ENCODE measurements around the gene ZFP36L1. TPM values are rescaled to one million over a fixed set of nuclear protein-coding genes. Genes with fewer than 3 reads are reported as not detected.

Gene ZFP36L1
- total and polyA plus RNA-seq, 2 of the 13 experiments (the other 11 are each of a cell fraction or from before 2014, with no cell fraction given): 7.4 to 10.2 TPM

DNA sequence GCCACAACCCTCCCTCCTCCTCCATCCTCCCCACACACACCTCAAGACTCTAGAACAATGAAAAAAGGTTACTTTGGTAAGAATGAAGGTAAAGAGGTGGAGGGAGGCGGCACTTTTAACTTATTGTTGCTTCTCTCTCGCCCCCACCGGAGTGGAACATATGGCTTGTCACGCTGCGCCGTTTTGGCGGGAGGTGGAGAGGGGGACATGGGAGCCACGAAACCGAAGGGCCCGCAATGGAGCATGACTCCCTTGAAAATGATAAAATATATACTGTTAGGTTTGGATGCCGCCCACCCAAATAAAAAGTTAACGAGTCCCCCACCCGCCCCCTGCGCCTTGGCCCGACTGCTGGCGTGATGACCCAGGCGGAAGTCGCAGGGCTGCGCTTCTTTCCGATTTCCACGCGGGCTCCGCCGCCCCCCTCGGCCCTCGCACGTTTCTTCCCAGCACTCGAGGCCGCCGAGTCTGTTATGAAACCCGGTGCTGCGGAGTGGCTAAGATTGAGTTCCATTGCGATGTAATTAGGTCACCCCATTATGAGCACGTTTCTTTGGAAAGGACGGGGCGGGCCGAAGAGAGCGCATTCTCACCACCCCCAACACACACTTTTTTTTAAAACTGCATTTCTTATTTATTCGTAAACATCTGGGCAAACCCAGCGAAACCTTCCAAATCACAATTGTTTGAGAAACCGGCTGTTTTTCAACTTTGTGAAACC is 1.4 kb upstream of the ZFP36L1 start (continued):
- TF ChIP-seq ZFP36L1 (CRISPR knock-in tag; IDR thresholded peaks at IDR 0.05): peak; percentile 84
- TF ChIP-seq, protein P1, sequence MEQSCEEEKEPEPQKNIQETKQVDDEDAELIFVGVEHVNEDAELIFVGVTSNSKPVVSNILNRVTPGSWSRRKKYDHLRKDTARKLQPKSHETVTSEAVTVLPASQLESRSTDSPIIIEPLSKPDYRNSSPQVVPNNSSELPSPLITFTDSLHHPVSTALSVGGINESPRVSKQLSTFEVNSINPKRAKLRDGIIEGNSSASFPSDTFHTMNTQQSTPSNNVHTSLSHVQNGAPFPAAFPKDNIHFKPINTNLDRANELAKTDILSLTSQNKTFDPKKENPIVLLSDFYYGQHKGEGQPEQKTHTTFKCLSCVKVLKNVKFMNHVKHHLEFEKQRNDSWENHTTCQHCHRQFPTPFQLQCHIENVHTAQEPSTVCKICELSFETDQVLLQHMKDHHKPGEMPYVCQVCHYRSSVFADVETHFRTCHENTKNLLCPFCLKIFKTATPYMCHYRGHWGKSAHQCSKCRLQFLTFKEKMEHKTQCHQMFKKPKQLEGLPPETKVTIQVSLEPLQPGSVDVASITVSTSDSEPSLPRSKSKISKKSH (CRISPR knock-in tag; IDR thresholded peaks at IDR 0.05; ENCODE audit: borderline replicate concordance): no peak
- TF ChIP-seq, protein P2, sequence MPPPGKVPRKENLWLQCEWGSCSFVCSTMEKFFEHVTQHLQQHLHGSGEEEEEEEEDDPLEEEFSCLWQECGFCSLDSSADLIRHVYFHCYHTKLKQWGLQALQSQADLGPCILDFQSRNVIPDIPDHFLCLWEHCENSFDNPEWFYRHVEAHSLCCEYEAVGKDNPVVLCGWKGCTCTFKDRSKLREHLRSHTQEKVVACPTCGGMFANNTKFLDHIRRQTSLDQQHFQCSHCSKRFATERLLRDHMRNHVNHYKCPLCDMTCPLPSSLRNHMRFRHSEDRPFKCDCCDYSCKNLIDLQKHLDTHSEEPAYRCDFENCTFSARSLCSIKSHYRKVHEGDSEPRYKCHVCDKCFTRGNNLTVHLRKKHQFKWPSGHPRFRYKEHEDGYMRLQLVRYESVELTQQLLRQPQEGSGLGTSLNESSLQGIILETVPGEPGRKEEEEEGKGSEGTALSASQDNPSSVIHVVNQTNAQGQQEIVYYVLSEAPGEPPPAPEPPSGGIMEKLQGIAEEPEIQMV (CRISPR knock-in tag; IDR thresholded peaks at IDR 0.05; ENCODE audit: low read depth): no peak
- TF ChIP-seq ZNF431 (CRISPR knock-in tag; IDR thresholded peaks at IDR 0.05; ENCODE audit: borderline replicate concordance, low read depth): 0 out of 2 replicates have a peak, but pooled peaks have one; percentile 34
- TF ChIP-seq ZFP1 (CRISPR knock-in tag; IDR thresholded peaks at IDR 0.05): no peak
- no peak for TF ChIP-seq CCAR2 (optimal IDR thresholded peaks at IDR 0.05; ENCODE audit: low read depth, low read length)
- no peak for TF ChIP-seq SIX4 (CRISPR knock-in tag; IDR thresholded peaks at IDR 0.05)
- TF ChIP-seq CENPX (CRISPR knock-in tag; IDR thresholded peaks at IDR 0.05): no peak
- TF ChIP-seq SPEN (CRISPR knock-in tag; IDR thresholded peaks at IDR 0.05; ENCODE audit: low read depth): peak; percentile 55
- TF ChIP-seq SP1 (IDR thresholded peaks at IDR 0.05): no peak
- no peak for TF ChIP-seq SP1 (CRISPR knock-in tag; IDR thresholded peaks at IDR 0.05)
- TF ChIP-seq EZH2 (conservative IDR thresholded peaks at IDR 0.05; ENCODE audit: low read depth, low read length): no peak
- TF ChIP-seq POLR2G (IDR thresholded peaks at IDR 0.05; ENCODE audit: low read depth, low read length): peak; percentile 72
- TF ChIP-seq, protein P3, sequence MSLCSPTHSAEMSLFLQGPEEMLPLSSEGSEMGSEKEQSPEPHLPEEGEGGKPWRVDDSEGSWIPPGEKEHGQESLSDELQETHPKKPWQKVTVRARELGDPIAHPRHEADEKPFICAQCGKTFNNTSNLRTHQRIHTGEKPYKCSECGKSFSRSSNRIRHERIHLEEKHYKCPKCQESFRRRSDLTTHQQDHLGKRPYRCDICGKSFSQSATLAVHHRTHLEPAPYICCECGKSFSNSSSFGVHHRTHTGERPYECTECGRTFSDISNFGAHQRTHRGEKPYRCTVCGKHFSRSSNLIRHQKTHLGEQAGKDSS (CRISPR knock-in tag; IDR thresholded peaks at IDR 0.05; ENCODE audit: borderline replicate concordance, low read depth): no peak
- TF ChIP-seq KDM4B (CRISPR knock-in tag; IDR thresholded peaks at IDR 0.05): no peak
- no peak for TF ChIP-seq IKZF1 (IDR thresholded peaks at IDR 0.05)
- TF ChIP-seq JUN (CRISPR knock-in tag; IDR thresholded peaks at IDR 0.05): peak; percentile 26; the same call in 1 of the 2 replicates
- TF ChIP-seq, protein P4, sequence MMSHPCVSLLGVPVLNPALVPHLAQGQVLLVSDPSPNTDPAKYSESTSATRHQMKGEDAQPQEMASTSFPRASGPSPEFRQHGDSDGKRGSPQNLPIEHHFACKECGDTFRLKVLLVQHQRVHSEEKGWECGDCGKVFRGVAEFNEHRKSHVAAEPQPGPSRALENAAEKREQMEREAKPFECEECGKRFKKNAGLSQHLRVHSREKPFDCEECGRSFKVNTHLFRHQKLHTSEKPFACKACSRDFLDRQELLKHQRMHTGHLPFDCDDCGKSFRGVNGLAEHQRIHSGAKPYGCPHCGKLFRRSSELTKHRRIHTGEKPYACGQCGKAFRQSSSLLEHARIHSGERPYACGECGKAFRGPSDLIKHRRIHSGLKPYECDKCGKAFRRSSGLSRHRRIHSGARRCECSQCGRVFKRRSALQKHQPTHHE (CRISPR knock-in tag; IDR thresholded peaks at IDR 0.05; ENCODE audit: borderline replicate concordance): no peak; the same call in 1 of the 2 replicates
- TF ChIP-seq MZF1 (CRISPR knock-in tag; IDR thresholded peaks at IDR 0.05; ENCODE audit: borderline replicate concordance): no peak
- no peak for TF ChIP-seq ZNF850 (CRISPR knock-in tag; conservative IDR thresholded peaks at IDR 0.05)
- no peak for TF ChIP-seq ZNF790 (CRISPR knock-in tag; IDR thresholded peaks at IDR 0.05; ENCODE audit: borderline replicate concordance)
- peak; percentile 59; the same call in 1 of the 2 replicates for TF ChIP-seq HMG20B (CRISPR knock-in tag; conservative IDR thresholded peaks at IDR 0.05)
- TF ChIP-seq ELF3 (CRISPR knock-in tag; IDR thresholded peaks at IDR 0.05): peak; percentile 72; the same call in 1 of the 2 replicates
- no peak for TF ChIP-seq FOXK2 (IDR thresholded peaks at IDR 0.05)
- TF ChIP-seq CEBPG (CRISPR knock-in tag; IDR thresholded peaks at IDR 0.05): peak; percentile 44

All from HepG2 (cell line).